ENCODE results near the gene SERINC4.
A peak's percentile ranks its signal among the peaks of the same experiment; 100 is the strongest.
"Not testable (repeated sequence)": the region's sequence is repeated elsewhere in the genome, so short reads cannot be mapped to it uniquely, and the experiment has no call there.

Gene SERINC4

GRCh38 chr15:43799945-43800285 lies at the start of gene SERINC4:
Gene SERINC4, minus strand, starts transcription at chr15:43800220. Its CDS starts 234 bp downstream, at chr15:43799986.
- peaks cover 50% of the 10 kb centered on the region for H3K4me1 Mint-ChIP-seq (ENCODE audit: low read depth)
- no peaks in the 10 kb centered on the region for H3K27me3 Mint-ChIP-seq
- H3K36me3 Mint-ChIP-seq (ENCODE audit: low read depth), result peaks cover 98% of the 10 kb centered on the region
- H3K9me3 Mint-ChIP-seq, result no peaks in the 10 kb centered on the region
- no peak for DNase-seq
- H3K4me3 Mint-ChIP-seq, result peak within 1 kb of the TSS; percentile 99
- H3K27ac Mint-ChIP-seq, result peak within 1 kb of the TSS; percentile 98

- Mint-ChIP-seq H3K36me3 (ENCODE audit: low read depth) (peaks cover 90% of the 10 kb centered on the region), H3K4me1 (ENCODE audit: low read depth) (no peaks in the 10 kb centered on the region), H3K4me3 (no peak overlapping the region), H3K27me3 (no peaks in the 10 kb centered on the region), H3K9me3 (no peaks in the 10 kb centered on the region), H3K27ac (no peak overlapping the region)
- DNase-seq, result no peak
Observed at GRCh38 chr15:43845421-43845820, 45.4 kb upstream of the SERINC4 start.

GRCh38 chr15:43832485-43832884 lies 32.5 kb upstream of the SERINC4 start:
- H3K36me3 Mint-ChIP-seq (ENCODE audit: low read depth), result peaks cover 93% of the 10 kb centered on the region
- peaks cover 34% of the 10 kb centered on the region for H3K4me1 Mint-ChIP-seq (ENCODE audit: low read depth)
- not testable (repeated sequence) for H3K27me3 Mint-ChIP-seq, DNase-seq, H3K9me3 Mint-ChIP-seq
- H3K4me3 Mint-ChIP-seq, result peak overlapping the region; percentile 28
- peak overlapping the region; percentile 36 for H3K27ac Mint-ChIP-seq

- Mint-ChIP-seq H3K27ac (peak overlapping the region; percentile 36), H3K4me3 (peak overlapping the region; percentile 28), H3K4me1 (ENCODE audit: low read depth) (peaks cover 35% of the 10 kb centered on the region), H3K36me3 (ENCODE audit: low read depth) (peaks cover 92% of the 10 kb centered on the region)
- not testable (repeated sequence) for H3K9me3 Mint-ChIP-seq, H3K27me3 Mint-ChIP-seq, DNase-seq
Observed at GRCh38 chr15:43831519-43832052, 31.6 kb upstream of the SERINC4 start.

- Mint-ChIP-seq H3K4me3 (peak overlapping the region; percentile 20), H3K27ac (peak overlapping the region; percentile 37), H3K4me1 (ENCODE audit: low read depth) (peaks cover 43% of the 10 kb centered on the region), H3K36me3 (ENCODE audit: low read depth) (peaks cover 87% of the 10 kb centered on the region)
- H3K9me3 Mint-ChIP-seq, H3K27me3 Mint-ChIP-seq, DNase-seq: not testable (repeated sequence)
Observed at GRCh38 chr15:43830691-43831275, 30.8 kb upstream of the SERINC4 start.

GRCh38 chr15:43829951-43830540 lies 30.0 kb upstream of the SERINC4 start:
- H3K9me3 Mint-ChIP-seq, H3K27me3 Mint-ChIP-seq, DNase-seq: not testable (repeated sequence)
- Mint-ChIP-seq H3K4me3 (peak overlapping the region; percentile 94), H3K27ac (peak overlapping the region; percentile 66), H3K4me1 (ENCODE audit: low read depth) (peaks cover 45% of the 10 kb centered on the region), H3K36me3 (ENCODE audit: low read depth) (peaks cover 81% of the 10 kb centered on the region)

GRCh38 chr15:43828061-43828657 lies 28.1 kb upstream of the SERINC4 start:
- peak overlapping the region; percentile 96 for H3K27ac Mint-ChIP-seq
- H3K27me3 Mint-ChIP-seq, result no peaks in the 10 kb centered on the region
- peaks cover 56% of the 10 kb centered on the region for H3K4me1 Mint-ChIP-seq (ENCODE audit: low read depth)
- H3K4me3 Mint-ChIP-seq, result peak overlapping the region; percentile 94
- H3K36me3 Mint-ChIP-seq (ENCODE audit: low read depth), result peaks cover 77% of the 10 kb centered on the region
- no peak for DNase-seq
- peaks cover 4% of the 10 kb centered on the region for H3K9me3 Mint-ChIP-seq

- Mint-ChIP-seq H3K27ac (peak within 1 kb of the TSS; percentile 96), H3K9me3 (peaks cover 4% of the 10 kb centered on the region), H3K4me1 (ENCODE audit: low read depth) (peaks cover 63% of the 10 kb centered on the region), H3K27me3 (no peaks in the 10 kb centered on the region), H3K4me3 (peak within 1 kb of the TSS; percentile 94), H3K36me3 (ENCODE audit: low read depth) (peaks cover 72% of the 10 kb centered on the region)
- peak; percentile 85 for DNase-seq
Observed at GRCh38 chr15:43826508-43827341, 26.7 kb upstream of the SERINC4 start, which contains the start of gene WDR76. Gene WDR76, plus strand, starts transcription at chr15:43827002. Its CDS starts 31 bp downstream, at chr15:43827033.

GRCh38 chr15:43826029-43826507 lies 26.0 kb upstream of the SERINC4 start:
- H3K4me1 Mint-ChIP-seq (ENCODE audit: low read depth), result peaks cover 66% of the 10 kb centered on the region

GRCh38 chr15:43825305-43825704 lies 25.3 kb upstream of the SERINC4 start:
- DNase-seq, H3K27me3 Mint-ChIP-seq, H3K9me3 Mint-ChIP-seq: not testable (repeated sequence)
- Mint-ChIP-seq H3K4me3 (peak overlapping the region; percentile 96), H3K4me1 (ENCODE audit: low read depth) (peaks cover 69% of the 10 kb centered on the region), H3K27ac (peak overlapping the region; percentile 96), H3K36me3 (ENCODE audit: low read depth) (peaks cover 71% of the 10 kb centered on the region)

More at GRCh38 chr15:43826029-43826507, 26.0 kb upstream of the SERINC4 start:
- Mint-ChIP-seq H3K27me3 (no peaks in the 10 kb centered on the region), H3K4me3 (peak overlapping the region; percentile 94), H3K36me3 (ENCODE audit: low read depth) (peaks cover 72% of the 10 kb centered on the region), H3K9me3 (peaks cover 4% of the 10 kb centered on the region), H3K27ac (peak overlapping the region; percentile 96)
- no peak for DNase-seq

- H3K36me3 Mint-ChIP-seq (ENCODE audit: low read depth), result peaks cover 68% of the 10 kb centered on the region
- H3K4me1 Mint-ChIP-seq (ENCODE audit: low read depth), result peaks cover 66% of the 10 kb centered on the region
Observed at GRCh38 chr15:43824302-43825246, 24.6 kb upstream of the SERINC4 start, which contains the start of gene MFAP1. Gene MFAP1, minus strand, starts transcription at chr15:43824690. Its CDS starts 121 bp downstream, at chr15:43824569.

GRCh38 chr15:43821505-43821904 lies 21.5 kb upstream of the SERINC4 start:
- H3K27ac Mint-ChIP-seq, result peak overlapping the region; percentile 54
- H3K9me3 Mint-ChIP-seq, result peaks cover 4% of the 10 kb centered on the region
- H3K4me3 Mint-ChIP-seq, result peak overlapping the region; percentile 58
- no peaks in the 10 kb centered on the region for H3K27me3 Mint-ChIP-seq
- peaks cover 62% of the 10 kb centered on the region for H3K36me3 Mint-ChIP-seq (ENCODE audit: low read depth)
- H3K4me1 Mint-ChIP-seq (ENCODE audit: low read depth), result peaks cover 57% of the 10 kb centered on the region
- no peak for DNase-seq

More at GRCh38 chr15:43824302-43825246, 24.6 kb upstream of the SERINC4 start, which contains the start of gene MFAP1:
- Mint-ChIP-seq H3K9me3 (peaks cover 4% of the 10 kb centered on the region), H3K27ac (peak within 1 kb of the TSS; percentile 99), H3K27me3 (no peaks in the 10 kb centered on the region), H3K4me3 (peak within 1 kb of the TSS; percentile 96)
- peak; percentile 87 for DNase-seq

- peak overlapping the region; percentile 81 for H3K27ac Mint-ChIP-seq
- H3K4me3 Mint-ChIP-seq, H3K9me3 Mint-ChIP-seq, H3K27me3 Mint-ChIP-seq, DNase-seq: not testable (repeated sequence)
- peaks cover 83% of the 10 kb centered on the region for H3K36me3 Mint-ChIP-seq (ENCODE audit: low read depth)
- H3K4me1 Mint-ChIP-seq (ENCODE audit: low read depth), result peaks cover 11% of the 10 kb centered on the region
Observed at GRCh38 chr15:43815064-43815463, 15.0 kb upstream of the SERINC4 start.
